DOHH2 (cell line): ENCODE results near the gene CORO1C.
A peak's percentile ranks its signal among the peaks of the same experiment; 100 is the strongest.

ENCODE experiments used
- H3F3A ChIP-seq: fragments of 200-600 bp; sonication (generic), shearing (Covaris generic); 2 replicates; pipeline ENCODE4 v1.6.0; 2016; ENCODE audit warnings: antibody characterized with exemption, mild to moderate bottlenecking; ENCODE audit not compliant: control insufficient read depth, insufficient read depth
- H3K27ac ChIP-seq: fragments of 200-600 bp; sonication (generic); 2 replicates; pipeline ENCODE4 v1.5.1; 2014; ENCODE audit warnings: low read depth, mild to moderate bottlenecking, low read length, moderate library complexity
- H3K27me3 ChIP-seq: fragments of 200-600 bp; sonication (generic); 2 replicates; pipeline ENCODE4 v1.6.1; 2014; ENCODE audit warnings: mild to moderate bottlenecking, low read length, mixed read lengths; ENCODE audit not compliant: control insufficient read depth
- H3K36me3 ChIP-seq: fragments of 200-600 bp; sonication (generic); 2 replicates; pipeline ENCODE4 v1.6.1; 2014; ENCODE audit warnings: mild to moderate bottlenecking, low read length, moderate library complexity, mixed read lengths; ENCODE audit not compliant: control insufficient read depth
- H3K4me1 ChIP-seq: fragments of 200-600 bp; sonication (generic); 2 replicates; pipeline ENCODE4 v1.6.1; 2014; ENCODE audit warnings: mild to moderate bottlenecking, low read length, mixed read lengths; ENCODE audit not compliant: control insufficient read depth
- H3K4me2 ChIP-seq: fragments of 200-600 bp; sonication (generic); 2 replicates; pipeline ENCODE4 v1.6.0; 2014; ENCODE audit warnings: mild to moderate bottlenecking, low read length, moderate library complexity
- H3K4me3 ChIP-seq: fragments of 200-600 bp; sonication (generic); 2 replicates; pipeline ENCODE4 v1.5.1; 2014; ENCODE audit warnings: mild to moderate bottlenecking, low read length, mixed read lengths
- H3K79me2 ChIP-seq: fragments of 200-600 bp; sonication (generic); 2 replicates; pipeline ENCODE4 v1.6.1; 2014; ENCODE audit warnings: mild to moderate bottlenecking, low read length, mixed read lengths; ENCODE audit not compliant: control insufficient read depth
- H3K9me2 ChIP-seq: fragments of 200-600 bp; sonication (generic); replicated peaks from 2 replicates; pipeline ENCODE4 v1.6.1; 2014; ENCODE audit warnings: mild to moderate bottlenecking, low read length, mixed read lengths; ENCODE audit not compliant: control insufficient read depth
- H3K9me3 ChIP-seq: fragments of 200-600 bp; sonication (generic); 2 replicates; pipeline ENCODE4 v1.6.1; 2014; ENCODE audit warnings: antibody characterized with exemption, low read length, mixed read lengths; ENCODE audit not compliant: control insufficient read depth, insufficient read depth
- H4K20me1 ChIP-seq: fragments of 200-600 bp; sonication (generic); 2 replicates; pipeline ENCODE4 v1.6.0; 2014; ENCODE audit warnings: low read depth, mild to moderate bottlenecking, antibody characterized with exemption, low read length, moderate library complexity; ENCODE audit not compliant: control insufficient read depth, insufficient read depth
- CTCF ChIP-seq: fragments of 200-600 bp; sonication (generic); IDR thresholded peaks from one replicate; pipeline ENCODE4 v1.5.1; 2014; ENCODE audit warnings: antibody characterized with exemption, mild to moderate bottlenecking, low read depth, low read length; ENCODE audit not compliant: poor library complexity, severe bottlenecking
- EZH2phosphoT487 ChIP-seq: fragments of 200-600 bp; sonication (generic); IDR thresholded peaks from 2 replicates; pipeline ENCODE4 v1.6.1; 2017; ENCODE audit warnings: borderline replicate concordance, mild to moderate bottlenecking, antibody characterized with exemption, low read length, moderate library complexity, mixed read lengths

CORO1C gene

GRCh38 chr12:108666401-108666881 is 64.9 kb downstream of the CORO1C start:
- Histone ChIP-seq H3K36me3 (no peaks in the 10 kb centered on the region), H3K4me3 (0 out of 2 replicates have a peak overlapping the region, but pooled peaks have one; percentile 8), H3K27ac (no peak overlapping the region), H3K9me2 (no peaks in the 10 kb centered on the region), H4K20me1 (no peaks in the 10 kb centered on the region), H3K79me2 (no peaks in the 10 kb centered on the region; the same call in 1 of the 2 replicates), H3K4me2 (peak overlapping the region; percentile 46), H3F3A (peaks cover 13% of the 10 kb centered on the region), H3K27me3 (no peaks in the 10 kb centered on the region), H3K4me1 (peaks cover 62% of the 10 kb centered on the region), H3K9me3 (0 out of 2 replicates have a peak, but pooled peaks cover 2% of the 10 kb centered on the region)
- TF ChIP-seq CTCF = no peak

GRCh38 chr12:108665608-108666202 is 65.6 kb downstream of the CORO1C start:
- H3K9me3 ChIP-seq = 0 out of 2 replicates have a peak, but pooled peaks cover 2% of the 10 kb centered on the region
- H3K4me3 ChIP-seq = peak overlapping the region; percentile 66
- peak overlapping the region; percentile 91 for H3K4me2 ChIP-seq
- H3K36me3 ChIP-seq = no peaks in the 10 kb centered on the region
- H3K27me3 ChIP-seq = no peaks in the 10 kb centered on the region
- H3K79me2 ChIP-seq = no peaks in the 10 kb centered on the region; the same call in 1 of the 2 replicates
- H3K9me2 ChIP-seq = no peaks in the 10 kb centered on the region
- no peaks in the 10 kb centered on the region for H4K20me1 ChIP-seq
- TF ChIP-seq CTCF (no peak), EZH2phosphoT487 (no peak)
- H3K4me1 ChIP-seq = peaks cover 66% of the 10 kb centered on the region
- H3K27ac ChIP-seq = peak overlapping the region; percentile 85
- peaks cover 13% of the 10 kb centered on the region for H3F3A ChIP-seq

- H3K79me2 ChIP-seq = no peaks in the 10 kb centered on the region; the same call in 1 of the 2 replicates
Measured at GRCh38 chr12:108664338-108665258, 66.7 kb downstream of the CORO1C start.

More at GRCh38 chr12:108664338-108665258, 66.7 kb downstream of the CORO1C start:
- Histone ChIP-seq H3K27ac (peak overlapping the region; percentile 85), H3K27me3 (no peaks in the 10 kb centered on the region), H4K20me1 (no peaks in the 10 kb centered on the region), H3F3A (peaks cover 13% of the 10 kb centered on the region), H3K9me2 (no peaks in the 10 kb centered on the region), H3K4me2 (peak overlapping the region; percentile 91), H3K36me3 (no peaks in the 10 kb centered on the region), H3K9me3 (0 out of 2 replicates have a peak, but pooled peaks cover 2% of the 10 kb centered on the region), H3K4me3 (peak overlapping the region; percentile 66), H3K4me1 (peaks cover 66% of the 10 kb centered on the region)
- TF ChIP-seq CTCF = peak; percentile 91
- TF ChIP-seq EZH2phosphoT487 = no peak
